Neutrophil (primary cell): ENCODE measurements around the gene PLCB4.

Experiments
- H3K27ac ChIP-seq: fragments of 200-600 bp; sonication (generic); 2 replicates; pipeline ENCODE4 v1.5.1; 2016; ENCODE audit warnings: mild to moderate bottlenecking, moderate library complexity
- H3K27me3 ChIP-seq: fragments of 200-600 bp; sonication (generic); 2 replicates; pipeline ENCODE4 v1.6.0; 2016; ENCODE audit warnings: mild to moderate bottlenecking
- H3K36me3 ChIP-seq: fragments of 200-600 bp; sonication (generic); 2 replicates; pipeline ENCODE4 v1.5.1; 2017
- H3K4me1 ChIP-seq, 2 experiments: fragments of 200-600 bp in 1 of 2; sonication (generic) in 1 of 2; 1 replicate in 1 of 2; 2 replicates in 1 of 2; pipeline versions ENCODE4 v1.5.1 to v1.6.1; 2013 to 2016; ENCODE audit warnings: low read depth in 1 of 2, low read length in 1 of 2, mild to moderate bottlenecking in 1 of 2, moderate library complexity in 1 of 2; ENCODE audit not compliant: control insufficient read depth in 1 of 2, insufficient read depth in 1 of 2
- H3K4me3 ChIP-seq, 2 experiments: fragments of 200-600 bp in 1 of 2; sonication (generic) in 1 of 2; 1 replicate in 1 of 2; 2 replicates in 1 of 2; pipeline ENCODE4 v1.5.1; 2013 to 2016; ENCODE audit warnings: low read depth in 1 of 2, low read length in 1 of 2, mild to moderate bottlenecking in 1 of 2, moderate library complexity in 1 of 2
- H3K9me3 ChIP-seq: fragments of 200-600 bp; sonication (generic); 2 replicates; pipeline ENCODE4 v1.5.1; 2016
- TF ChIP-seq, protein P1 (sequence below): fragments of 200-600 bp; sonication (generic); IDR thresholded peaks from 2 replicates; pipeline ENCODE4 v1.5.1; 2016; ENCODE audit warnings: antibody characterized with exemption

The PLCB4 gene

DNA sequence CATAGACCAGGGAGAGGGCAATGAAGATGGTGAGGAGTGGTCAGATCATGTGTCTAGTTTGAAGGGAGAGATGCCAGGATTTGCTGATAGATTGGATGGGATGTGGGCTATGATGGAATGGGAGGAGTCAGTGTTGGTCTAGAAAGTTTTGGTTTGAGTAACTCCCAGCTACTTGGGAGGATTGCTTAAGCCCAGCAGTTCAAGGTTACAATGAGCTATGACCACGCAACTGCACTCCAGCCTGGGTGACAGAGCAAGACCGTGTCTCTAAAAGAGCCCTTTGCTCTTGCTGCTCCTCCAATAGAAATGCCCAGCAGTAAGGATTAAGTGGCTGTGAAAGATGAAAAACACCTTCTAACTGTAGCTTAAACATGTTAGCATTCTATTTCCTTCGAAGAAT, 427.3 kb downstream of the PLCB4 start:
- TF ChIP-seq, protein P1, sequence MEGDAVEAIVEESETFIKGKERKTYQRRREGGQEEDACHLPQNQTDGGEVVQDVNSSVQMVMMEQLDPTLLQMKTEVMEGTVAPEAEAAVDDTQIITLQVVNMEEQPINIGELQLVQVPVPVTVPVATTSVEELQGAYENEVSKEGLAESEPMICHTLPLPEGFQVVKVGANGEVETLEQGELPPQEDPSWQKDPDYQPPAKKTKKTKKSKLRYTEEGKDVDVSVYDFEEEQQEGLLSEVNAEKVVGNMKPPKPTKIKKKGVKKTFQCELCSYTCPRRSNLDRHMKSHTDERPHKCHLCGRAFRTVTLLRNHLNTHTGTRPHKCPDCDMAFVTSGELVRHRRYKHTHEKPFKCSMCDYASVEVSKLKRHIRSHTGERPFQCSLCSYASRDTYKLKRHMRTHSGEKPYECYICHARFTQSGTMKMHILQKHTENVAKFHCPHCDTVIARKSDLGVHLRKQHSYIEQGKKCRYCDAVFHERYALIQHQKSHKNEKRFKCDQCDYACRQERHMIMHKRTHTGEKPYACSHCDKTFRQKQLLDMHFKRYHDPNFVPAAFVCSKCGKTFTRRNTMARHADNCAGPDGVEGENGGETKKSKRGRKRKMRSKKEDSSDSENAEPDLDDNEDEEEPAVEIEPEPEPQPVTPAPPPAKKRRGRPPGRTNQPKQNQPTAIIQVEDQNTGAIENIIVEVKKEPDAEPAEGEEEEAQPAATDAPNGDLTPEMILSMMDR, result no peak
- Histone ChIP-seq H3K9me3 (no peaks in the 10 kb centered on the region), H3K27me3 (peaks cover 7% of the 10 kb centered on the region), H3K27ac (no peak overlapping the region), H3K4me3 (no peak overlapping the region), H3K4me1 (no peaks in the 10 kb centered on the region), H3K36me3 (no peaks in the 10 kb centered on the region)

- H3K27me3 ChIP-seq, result peaks cover 29% of the 10 kb centered on the region
- TF ChIP-seq, protein P1, result no peak
- H3K4me3 ChIP-seq, result no peak overlapping the region
- H3K4me1 ChIP-seq, result no peaks in the 10 kb centered on the region
- no peaks in the 10 kb centered on the region for H3K9me3 ChIP-seq
- no peak overlapping the region for H3K27ac ChIP-seq
- H3K36me3 ChIP-seq, result no peaks in the 10 kb centered on the region
Measured at GRCh38 chr20:9498322-9498721, 429.4 kb downstream of the PLCB4 start.

GRCh38 chr20:9499126-9499899, 430.4 kb downstream of the PLCB4 start:
- H3K27me3 ChIP-seq, result peaks cover 39% of the 10 kb centered on the region
- no peak overlapping the region for H3K27ac ChIP-seq
- no peak overlapping the region for H3K4me3 ChIP-seq
- TF ChIP-seq, protein P1, result no peak
- no peaks in the 10 kb centered on the region for H3K9me3 ChIP-seq
- no peaks in the 10 kb centered on the region for H3K4me1 ChIP-seq
- no peaks in the 10 kb centered on the region for H3K36me3 ChIP-seq

GRCh38 chr20:9500121-9500520, 431.2 kb downstream of the PLCB4 start:
- H3K27me3 ChIP-seq, result peaks cover 47% of the 10 kb centered on the region
- TF ChIP-seq, protein P1, result no peak

DNA sequence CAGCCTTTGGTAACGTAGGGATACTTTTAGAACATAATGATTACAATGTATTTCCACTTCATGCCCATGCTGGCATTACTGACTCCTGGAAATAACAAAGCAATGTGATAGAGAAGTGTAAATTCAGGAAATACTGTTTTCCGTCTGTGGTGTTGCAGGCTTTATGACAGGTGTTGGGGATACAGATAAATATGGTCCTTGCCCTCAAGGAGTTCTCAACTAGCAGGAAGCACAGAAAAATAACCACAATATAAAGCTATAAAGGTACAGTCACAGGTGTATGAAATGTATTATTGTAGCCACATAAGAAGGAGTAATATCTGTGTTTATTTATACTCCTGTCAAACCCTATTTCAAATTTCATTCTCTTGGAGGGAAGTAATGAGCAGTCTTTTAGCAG, 432.6 kb downstream of the PLCB4 start:
- no peak overlapping the region for H3K27ac ChIP-seq
- no peaks in the 10 kb centered on the region for H3K4me1 ChIP-seq
- H3K36me3 ChIP-seq, result no peaks in the 10 kb centered on the region
- no peaks in the 10 kb centered on the region for H3K9me3 ChIP-seq
- no peak overlapping the region for H3K4me3 ChIP-seq
- TF ChIP-seq, protein P1, result no peak
- peaks cover 60% of the 10 kb centered on the region for H3K27me3 ChIP-seq

More at GRCh38 chr20:9500121-9500520, 431.2 kb downstream of the PLCB4 start:
- Histone ChIP-seq H3K27ac (no peak overlapping the region), H3K9me3 (no peaks in the 10 kb centered on the region), H3K4me3 (no peak overlapping the region), H3K36me3 (no peaks in the 10 kb centered on the region), H3K4me1 (no peaks in the 10 kb centered on the region)
